HL-60/S4 treated with retinoic acid at 250 ng/mL for 4 days and 3 days (cell line): ENCODE results near the gene USP24.

Source experiments
- in situ Hi-C: fragments of 300-500 bp; cut with MboI; formaldehyde crosslinking; loops from 2 replicates; pipeline ENCODE4 v1.7.0; 2022; ENCODE audit warnings: low sequenced_read_pairs

The USP24 gene

DNA sequence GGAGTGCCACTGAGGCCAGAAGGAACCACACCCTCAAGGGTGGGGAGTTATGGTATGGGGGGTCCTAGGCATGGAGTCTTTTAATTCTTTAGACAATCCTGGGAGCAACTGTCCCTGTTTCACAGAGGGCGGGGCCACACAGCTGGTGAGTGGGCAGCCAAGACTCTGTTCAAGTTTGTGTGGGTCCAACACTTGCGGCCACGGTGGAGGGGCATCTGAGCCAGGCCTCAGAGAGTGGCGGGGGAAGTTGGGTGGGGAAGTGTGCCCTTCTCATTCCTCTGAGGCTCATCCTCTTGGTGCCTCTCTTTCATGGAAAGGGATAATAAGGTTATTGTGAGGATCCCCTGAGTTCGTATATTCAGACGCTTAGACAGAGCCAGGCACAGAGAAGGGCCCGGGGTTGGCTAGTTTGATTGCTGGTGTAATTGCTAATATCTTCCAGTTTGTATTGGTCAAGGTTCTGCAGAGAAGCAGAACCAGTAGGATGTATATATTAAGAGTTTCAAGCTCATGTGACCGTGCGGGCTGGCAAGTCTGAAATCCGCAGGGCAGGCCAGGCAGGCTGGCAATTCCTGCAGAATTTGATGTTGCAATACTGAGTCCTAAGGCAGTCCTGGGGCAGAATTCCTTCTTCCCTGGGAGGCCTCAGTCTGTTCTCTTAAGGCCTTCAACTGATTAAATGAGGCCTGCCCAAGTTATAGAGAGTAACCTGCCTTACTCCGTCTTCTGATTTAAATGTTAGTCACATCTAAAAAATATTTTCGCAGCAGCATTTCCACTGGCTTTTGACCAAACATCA is 159.9 kb downstream of the USP24 start:
- in situ Hi-C loops: no loop called here

DNA sequence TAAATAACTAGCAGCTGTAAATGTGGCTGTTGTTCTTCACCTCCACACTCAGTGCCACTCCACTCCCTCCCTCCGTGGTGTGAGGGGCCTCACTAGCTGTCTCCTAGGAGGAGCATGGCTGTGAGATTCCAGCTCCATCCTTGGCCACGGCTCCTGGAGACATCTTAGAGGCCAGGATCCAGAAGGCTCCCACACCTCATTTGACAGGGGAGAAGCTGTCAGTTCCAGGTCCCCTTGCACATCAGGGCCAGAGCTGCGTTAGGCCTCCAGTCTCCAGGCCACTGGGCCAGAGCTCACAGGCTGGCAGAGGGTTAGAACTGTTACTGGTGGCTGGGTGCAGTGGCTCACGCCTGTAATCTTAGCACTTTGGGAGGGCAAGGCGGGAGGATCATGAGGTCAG is 160.8 kb downstream of the USP24 start:
- in situ Hi-C loops: no loop called here

DNA sequence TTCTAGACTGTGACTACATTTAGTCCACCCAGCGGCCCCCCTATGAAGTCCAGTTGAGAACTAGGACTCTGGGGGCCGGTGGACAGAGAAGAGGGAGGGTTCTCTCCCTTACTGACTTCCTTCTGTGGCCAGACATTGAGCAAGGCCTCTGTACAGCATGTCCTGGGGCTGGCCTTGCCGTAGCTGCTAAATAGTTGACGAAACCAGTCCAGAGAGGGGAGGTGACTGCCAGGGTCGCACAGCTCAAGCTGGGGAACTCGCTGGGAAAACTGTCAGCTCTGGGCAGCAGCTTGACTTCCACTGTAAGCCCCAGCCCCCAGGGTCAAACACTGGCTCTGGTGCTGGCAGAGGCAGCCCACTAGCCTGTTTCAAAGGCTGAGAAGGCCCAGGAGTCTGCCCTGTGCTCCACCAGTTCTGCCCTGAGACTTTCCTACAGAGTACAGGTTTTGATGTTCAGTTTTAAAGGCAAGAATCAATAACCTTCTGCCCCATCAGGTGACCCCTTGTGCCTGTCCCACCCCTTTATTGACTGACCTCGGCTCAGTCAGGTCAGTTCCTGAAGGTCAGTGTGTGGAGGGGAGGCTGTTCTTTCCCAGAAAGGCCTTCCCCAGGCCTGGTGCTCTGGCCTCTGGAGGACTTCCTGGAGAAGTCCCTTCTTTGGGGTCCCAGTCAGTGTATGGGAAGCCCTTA is 161.8 kb downstream of the USP24 start:
- in situ Hi-C loops: no loop called here

DNA sequence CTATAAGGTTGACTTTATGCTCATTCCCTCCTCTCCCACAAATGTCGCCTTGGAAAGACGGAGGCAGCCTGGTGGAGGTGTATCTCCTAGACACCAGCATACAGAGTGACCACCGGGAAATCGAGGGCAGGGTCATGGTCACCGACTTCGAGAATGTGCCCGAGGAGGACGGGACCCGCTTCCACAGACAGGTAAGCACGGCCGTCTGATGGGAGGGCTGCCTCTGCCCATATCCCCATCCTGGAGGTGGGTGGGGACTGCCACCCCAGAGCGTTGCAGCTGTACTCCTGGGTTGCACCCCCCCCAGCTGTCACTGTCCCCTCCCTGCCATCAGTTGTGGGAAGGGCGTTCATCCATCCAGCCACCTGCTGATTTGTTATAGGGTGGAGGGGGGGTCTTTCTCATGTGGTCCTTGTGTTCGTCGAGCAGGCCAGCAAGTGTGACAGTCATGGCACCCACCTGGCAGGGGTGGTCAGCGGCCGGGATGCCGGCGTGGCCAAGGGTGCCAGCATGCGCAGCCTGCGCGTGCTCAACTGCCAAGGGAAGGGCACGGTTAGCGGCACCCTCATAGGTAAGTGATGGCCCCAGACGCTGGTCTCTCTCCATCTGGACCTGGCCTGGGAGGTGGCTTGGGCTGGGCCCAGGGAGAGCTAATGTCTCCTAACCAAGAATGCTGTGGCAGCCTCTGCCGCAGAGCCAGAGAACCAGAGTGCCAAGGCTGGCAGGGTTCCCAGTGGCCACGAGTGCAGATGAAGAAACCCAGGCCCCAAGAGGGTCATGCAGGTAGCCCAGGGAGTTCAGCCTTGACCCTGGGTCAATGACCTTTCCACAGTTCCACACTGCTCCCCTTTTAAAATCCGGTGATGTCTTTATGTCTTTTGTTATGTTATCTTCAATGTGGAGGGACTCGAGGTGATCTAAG is 162.7 kb downstream of the USP24 start:
- in situ Hi-C loops: no loop called here

DNA sequence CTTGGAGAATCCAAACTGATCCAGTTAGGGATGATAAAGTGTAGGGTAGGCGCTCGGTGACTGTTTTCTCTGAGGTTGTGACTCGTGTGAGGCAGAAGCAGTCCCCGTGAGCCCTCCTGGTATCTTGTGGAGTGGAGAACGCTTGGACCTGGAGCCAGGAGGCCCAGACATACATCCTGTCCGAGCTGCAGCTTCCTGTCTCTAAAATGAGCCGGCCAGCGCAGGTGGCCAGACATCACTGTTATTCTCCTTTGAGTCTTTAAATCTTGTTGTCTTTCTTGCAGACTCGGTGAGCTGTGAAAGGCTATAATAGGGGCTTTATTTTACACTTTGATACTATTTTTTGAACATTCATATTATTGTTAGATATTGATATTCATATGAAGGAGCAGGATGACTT is 163.5 kb downstream of the USP24 start:
- in situ Hi-C loops: no loop called here

DNA sequence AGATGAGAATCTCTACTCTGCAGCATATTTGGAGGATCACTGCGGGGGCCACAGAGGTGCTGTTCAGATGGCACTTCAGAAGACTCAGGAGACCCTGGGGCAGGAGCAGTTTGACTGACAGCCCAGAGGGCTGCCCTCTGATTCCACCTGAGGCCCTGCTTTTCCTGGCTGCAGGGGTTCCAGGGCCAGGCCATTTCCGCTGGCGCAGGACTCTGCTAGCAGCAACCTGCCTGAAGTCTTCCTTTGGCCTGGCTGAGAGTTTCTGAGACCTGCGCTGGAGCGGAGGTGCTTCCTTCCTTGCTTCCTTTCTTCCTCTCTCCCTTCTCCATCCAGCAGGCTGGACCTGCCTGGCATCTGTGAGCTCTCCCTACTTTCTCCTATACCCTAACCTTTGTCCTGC is 164.0 kb downstream of the USP24 start:
- in situ Hi-C loops: no loop called here

DNA sequence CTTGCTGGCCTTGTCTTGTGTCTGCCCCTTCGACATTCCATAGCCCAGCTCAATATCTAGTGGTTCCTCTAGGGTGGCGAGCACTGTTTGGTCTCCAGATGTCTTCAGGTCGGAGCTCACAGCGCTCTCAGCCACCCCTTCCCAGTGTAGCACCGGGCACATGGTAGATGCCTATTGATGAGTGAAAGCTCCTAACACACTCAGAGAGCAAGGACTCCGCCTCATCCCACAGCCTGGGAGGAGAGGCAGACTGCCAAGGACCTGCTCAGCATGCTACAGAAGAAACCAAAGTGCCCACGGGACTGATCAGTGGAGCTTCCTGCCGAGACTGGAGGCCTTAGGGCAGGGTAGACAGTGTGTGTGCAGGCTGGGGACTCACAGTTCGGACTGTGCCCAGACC is 164.9 kb downstream of the USP24 start:
- in situ Hi-C loops: no loop called here

DNA sequence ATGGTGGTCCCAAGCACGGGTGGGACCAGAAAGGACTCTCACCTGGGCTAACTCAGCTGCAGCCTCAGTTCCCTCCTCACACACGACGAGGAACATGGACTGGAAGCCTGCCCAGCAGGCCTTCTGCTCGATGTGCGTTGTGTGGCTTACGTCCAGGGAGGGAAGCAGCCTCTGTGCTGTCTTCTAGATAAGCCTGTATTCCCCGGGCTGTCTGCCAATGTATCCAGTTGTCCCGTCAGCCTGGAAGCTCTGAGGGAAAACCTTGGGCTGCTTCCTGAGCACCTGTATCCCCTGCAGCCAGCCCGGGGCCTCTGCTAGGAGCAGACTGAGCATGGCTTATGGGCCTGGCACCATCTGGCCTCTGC is 165.3 kb downstream of the USP24 start:
- in situ Hi-C loops: no loop called here

DNA sequence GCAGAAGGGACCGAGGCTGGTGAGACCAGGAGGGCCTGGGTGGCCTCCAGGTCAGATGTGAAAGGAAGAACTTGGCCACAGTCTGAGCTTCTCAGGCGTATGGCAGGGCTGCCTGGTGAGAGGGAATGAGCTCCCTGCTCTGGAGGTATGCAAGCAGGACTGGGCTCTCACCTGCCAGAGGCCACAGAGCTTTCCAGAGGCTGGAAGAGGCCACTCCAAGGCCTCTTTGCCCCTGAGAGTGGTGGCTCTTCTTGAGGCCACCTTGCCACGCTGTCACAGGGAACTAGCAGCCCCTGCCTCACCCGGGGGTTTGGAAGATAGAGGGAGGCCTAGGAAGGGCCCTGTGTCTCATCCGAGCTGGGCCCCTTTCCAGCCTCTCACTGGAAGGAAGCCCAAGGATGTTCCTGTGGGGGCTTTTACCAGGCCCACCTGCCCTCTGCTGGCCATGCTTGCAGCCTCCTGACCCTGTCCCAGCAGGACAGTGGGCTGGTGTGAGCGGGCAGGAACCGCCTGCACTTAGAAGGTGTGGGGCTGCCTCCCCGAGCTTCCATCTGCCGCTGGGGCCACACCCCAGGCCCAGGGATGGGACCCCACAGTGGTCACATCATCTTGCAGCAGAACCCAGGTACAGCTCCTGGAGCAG is 165.8 kb downstream of the USP24 start:
- in situ Hi-C loops: no loop called here

DNA sequence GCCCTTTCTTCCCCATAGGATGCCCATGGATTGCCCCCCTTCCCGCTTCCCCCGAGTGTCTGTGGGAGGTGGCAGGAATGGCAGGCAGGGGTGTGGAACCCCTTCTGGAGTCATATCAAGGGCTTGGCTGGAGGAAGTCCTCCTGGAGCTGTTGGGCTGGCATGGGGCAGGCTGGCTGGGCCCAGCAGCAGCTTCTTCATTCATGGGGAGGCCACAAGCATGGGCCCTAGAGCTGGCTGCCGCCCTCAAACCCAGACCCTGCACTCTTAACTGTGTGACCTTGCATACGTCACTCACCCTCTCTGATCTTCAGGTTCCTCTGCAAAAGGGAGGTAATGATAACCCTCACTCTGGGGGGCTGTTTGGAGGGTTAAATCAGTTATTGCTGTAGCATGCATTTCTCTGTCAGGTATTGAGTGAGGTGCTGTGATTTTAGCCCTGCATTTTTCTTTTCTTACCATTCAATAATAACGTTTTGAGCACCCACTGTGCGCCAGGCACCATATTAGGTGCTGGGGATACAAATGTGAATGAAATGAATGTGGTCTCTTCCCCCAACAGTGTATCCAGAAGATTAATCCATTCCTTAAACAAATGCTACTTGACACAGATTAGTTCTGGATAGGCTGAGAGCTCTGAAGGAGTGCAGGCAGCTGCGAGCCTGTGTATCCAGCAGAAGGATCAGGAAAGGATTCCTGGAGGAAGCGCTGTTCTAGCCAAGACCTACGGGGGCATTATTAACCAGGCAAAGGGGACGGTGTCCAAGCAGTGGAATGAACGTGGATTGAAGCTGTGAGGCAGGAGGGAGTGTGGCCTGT is 166.5 kb downstream of the USP24 start:
- in situ Hi-C loops: no loop called here

DNA sequence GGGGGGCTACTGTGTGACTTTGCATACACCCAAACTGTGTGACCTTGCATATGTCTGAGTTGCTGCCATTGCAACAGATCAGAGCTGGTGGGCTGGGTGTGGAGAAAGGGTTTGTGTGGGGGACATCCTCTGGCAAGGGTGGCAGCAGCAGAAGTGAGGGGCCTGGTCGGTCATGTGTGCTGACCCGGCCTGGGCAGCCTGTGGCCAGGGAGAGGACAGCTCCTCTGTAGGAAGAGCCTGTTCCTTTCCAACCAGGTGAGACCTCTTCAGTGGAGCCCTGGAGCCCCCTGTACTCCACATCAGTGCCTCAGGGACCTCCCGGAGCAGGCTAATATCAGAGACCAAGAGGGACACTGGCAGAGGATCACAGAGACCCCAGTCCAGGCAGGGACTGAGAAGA is 167.6 kb downstream of the USP24 start:
- in situ Hi-C loops: no loop called here

DNA sequence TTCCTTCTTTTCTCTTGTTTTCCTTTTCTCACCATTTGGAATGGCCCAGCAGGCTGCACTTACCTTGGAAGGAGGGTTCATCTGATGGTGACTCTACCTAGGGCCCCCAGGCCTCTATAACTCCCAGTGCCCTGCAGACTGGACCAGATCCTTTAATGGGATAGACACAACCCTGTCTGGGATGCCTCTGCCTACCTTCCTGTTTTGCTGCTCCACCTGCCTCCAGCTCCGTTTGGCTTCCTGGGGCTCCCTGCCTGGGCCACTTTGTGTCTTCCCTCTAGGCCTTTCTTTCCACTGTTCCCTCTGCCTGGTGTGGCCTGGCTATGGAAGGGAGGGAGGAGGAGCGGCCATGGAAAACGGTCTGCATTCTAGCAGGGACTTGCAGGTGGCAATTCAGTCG is 168.3 kb downstream of the USP24 start:
- in situ Hi-C loops: no loop called here

DNA sequence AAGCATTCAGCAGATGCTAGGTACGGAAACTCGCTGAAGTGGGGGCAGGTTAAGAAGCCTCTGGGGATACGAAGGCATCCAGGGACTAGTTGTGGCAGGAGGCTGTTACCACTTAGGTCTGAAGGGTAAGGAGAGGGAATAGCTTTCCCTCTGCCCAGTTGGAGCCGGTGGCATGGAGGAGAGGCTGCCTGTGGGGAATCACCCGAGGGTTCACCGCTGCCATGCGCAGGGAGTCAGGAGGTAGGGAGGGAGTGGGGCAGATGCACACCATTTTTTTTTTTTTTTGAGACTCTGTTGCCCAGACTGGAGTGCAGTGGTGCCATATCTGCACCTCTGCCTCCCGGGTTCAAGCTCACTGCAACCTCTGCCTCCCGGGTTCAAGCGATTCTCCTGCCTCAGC is 169.7 kb downstream of the USP24 start:
- in situ Hi-C loops: no loop called here

DNA sequence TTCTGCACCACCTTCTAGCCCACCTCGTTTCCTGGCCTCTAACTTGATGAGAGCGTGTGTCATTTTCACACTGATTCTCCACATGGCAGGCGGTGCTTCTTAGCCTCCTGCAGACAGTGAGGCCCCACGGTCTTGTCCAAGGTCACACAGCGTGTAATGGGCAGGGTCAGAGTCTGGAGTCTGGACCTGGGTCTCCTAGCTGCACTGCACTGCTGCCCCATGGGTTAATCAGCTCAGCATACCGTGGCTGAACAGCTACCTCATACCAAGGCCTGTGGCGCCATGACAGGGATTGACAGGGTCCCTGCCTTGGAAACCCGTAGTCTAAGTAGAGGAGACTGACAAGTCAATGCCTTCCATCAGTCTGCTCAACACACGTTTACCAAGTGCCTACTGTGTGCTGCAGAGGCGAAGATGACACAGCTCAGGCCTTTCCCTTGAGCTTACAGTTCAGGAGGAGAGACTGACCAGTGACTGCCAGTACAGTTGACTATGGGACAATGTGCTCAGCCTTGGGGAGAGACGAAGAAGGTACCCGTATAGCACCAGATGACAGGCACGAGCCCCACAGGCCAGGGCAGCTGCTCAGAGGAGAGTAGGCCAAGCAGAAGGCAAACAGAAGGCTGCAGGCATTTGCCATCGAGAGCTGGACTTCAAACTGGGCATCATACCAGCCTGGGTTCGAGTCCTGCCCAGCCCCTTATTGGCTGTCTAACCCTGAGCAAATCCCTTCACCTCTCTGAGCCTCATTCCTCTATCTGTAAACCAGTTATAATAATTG is 170.4 kb downstream of the USP24 start:
- in situ Hi-C loops: no loop called here

DNA sequence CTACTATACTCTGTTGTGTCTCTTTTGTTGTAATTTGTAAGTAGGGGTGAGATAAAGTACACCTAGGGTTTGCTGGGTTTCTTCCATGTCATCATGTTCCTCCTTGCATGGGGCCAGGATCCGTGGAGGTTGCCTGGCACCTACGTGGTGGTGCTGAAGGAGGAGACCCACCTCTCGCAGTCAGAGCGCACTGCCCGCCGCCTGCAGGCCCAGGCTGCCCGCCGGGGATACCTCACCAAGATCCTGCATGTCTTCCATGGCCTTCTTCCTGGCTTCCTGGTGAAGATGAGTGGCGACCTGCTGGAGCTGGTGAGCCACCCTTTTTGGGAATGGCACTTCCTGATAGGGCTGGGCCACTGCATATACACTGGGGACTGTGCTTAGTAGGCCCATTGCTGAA is 171.4 kb downstream of the USP24 start:
- in situ Hi-C loops: no loop called here

DNA sequence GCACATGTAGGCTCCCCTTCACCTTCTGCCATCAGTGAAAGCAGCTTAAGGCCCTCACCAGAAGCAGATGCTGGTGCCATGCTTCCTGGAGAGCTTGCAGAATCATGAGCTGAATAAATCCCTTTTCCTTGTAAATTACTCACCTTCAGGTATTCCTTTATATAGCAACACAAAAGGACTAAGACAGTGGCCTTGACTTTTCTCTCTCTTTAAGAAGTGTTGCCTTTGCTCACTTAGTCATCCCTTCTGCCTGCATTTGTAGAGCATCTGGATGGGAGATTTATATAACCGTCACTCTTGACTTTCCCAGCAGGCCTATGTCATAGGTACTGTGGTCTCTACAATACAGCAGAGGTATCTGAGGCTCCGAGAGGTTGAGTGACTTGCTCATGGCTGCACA is 172.2 kb downstream of the USP24 start:
- in situ Hi-C loops: no loop called here

DNA sequence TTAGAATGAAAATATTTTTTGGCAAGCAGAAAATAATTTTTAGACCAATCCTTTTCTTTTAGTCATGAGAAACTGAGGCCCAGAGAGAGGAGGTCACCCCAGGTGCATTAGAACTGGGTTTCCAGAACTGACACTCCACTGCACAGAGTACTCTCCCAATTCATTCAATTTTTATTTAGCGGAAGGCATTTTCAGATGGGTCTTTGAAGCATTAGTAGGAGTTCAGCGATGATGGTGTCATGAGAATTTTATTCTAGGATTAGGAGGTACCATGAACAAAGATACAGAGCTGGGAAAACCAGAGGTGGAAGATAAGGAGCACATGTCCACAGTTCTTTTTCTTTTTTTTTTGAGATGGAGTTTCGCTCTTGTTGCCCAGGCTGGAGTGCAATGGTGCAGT is 173.6 kb downstream of the USP24 start:
- in situ Hi-C loops: no loop called here

DNA sequence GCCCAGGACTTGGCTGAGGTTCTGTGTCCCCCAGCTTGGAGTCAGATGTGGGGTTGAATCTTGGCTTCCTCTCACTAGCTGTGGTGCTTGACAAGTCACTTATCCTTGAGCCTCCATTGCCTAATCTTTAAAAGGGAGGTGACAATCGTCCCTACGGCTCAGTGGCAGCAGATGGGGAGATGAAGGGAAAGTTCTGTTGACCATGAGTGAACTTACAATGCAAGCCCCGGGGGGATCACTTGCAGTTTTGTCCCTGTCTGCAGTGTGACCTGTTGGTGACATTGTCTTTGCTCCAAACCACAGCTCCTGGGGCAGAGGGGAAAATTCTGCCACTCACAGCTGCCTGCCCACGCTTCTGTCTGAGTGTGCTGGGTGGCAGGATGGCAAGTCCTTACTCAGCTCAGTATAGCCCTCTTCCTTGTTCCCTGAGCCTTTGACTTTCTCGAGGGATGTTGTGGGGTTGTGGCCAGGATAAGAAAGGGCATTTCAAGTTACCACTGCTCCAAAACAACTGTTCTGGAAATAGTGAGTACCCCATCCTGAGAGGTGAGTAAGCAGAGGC is 174.2 kb downstream of the USP24 start:
- in situ Hi-C loops: no loop called here
